Hepatocyte (in vitro differentiated cells): ENCODE data around the gene TRIP12. TPM values are rescaled to one million over a fixed set of nuclear protein-coding genes. Genes with fewer than 3 reads are reported as not detected.
A peak's percentile ranks its signal among the peaks of the same experiment; 100 is the strongest.
"Not testable (repeated sequence)": the region's sequence is repeated elsewhere in the genome, so short reads cannot be mapped to it uniquely, and the experiment has no call there.

Experiments
- DNase-seq: peaks from one replicate; pipeline ENCODE4 v3.0.0-alpha.2; 2016; ENCODE audit warnings: low spot score
- H2AFZ ChIP-seq: fragments of 200-600 bp; sonication (generic); 2 replicates; pipeline ENCODE4 v1.6.0; 2016; ENCODE audit warnings: antibody characterized with exemption, mild to moderate bottlenecking
- H3K27ac ChIP-seq: fragments of 200-600 bp; sonication (generic); 2 replicates; pipeline ENCODE4 v1.5.1; 2016; ENCODE audit warnings: mild to moderate bottlenecking
- H3K27me3 ChIP-seq: fragments of 200-600 bp; sonication (generic); 2 replicates; pipeline ENCODE4 v1.6.1; 2016
- H3K36me3 ChIP-seq: fragments of 200-600 bp; sonication (generic); replicated peaks from 2 replicates; pipeline ENCODE4 v1.5.1; 2016; ENCODE audit warnings: low read depth; ENCODE audit not compliant: insufficient read depth
- H3K4me1 ChIP-seq: fragments of 200-600 bp; sonication (generic); 2 replicates; pipeline ENCODE4 v1.5.1; 2016; ENCODE audit warnings: mild to moderate bottlenecking, moderate library complexity; ENCODE audit not compliant: insufficient read depth
- H3K4me2 ChIP-seq: fragments of 200-600 bp; sonication (generic); 2 replicates; pipeline ENCODE4 v1.6.0; 2016
- H3K4me3 ChIP-seq: fragments of 200-600 bp; sonication (generic); 2 replicates; pipeline ENCODE4 v1.5.1; 2016; ENCODE audit warnings: mild to moderate bottlenecking
- H3K79me2 ChIP-seq: fragments of 200-600 bp; sonication (generic); 2 replicates; pipeline ENCODE4 v1.6.0; 2017; ENCODE audit warnings: mild to moderate bottlenecking
- H3K9me2 ChIP-seq: fragments of 200-600 bp; sonication (generic); replicated peaks from 2 replicates; pipeline ENCODE4 v1.6.0; 2017; ENCODE audit warnings: mild to moderate bottlenecking; ENCODE audit not compliant: insufficient read depth
- H3K9me3 ChIP-seq: fragments of 200-600 bp; sonication (generic); 2 replicates; pipeline ENCODE4 v1.5.1; 2016; ENCODE audit warnings: low read depth, mild to moderate bottlenecking
- H4K20me1 ChIP-seq: fragments of 200-600 bp; sonication (generic); 2 replicates; pipeline ENCODE4 v1.6.0; 2016; ENCODE audit warnings: mild to moderate bottlenecking; ENCODE audit not compliant: insufficient read depth, poor library complexity, severe bottlenecking
- EZH2 ChIP-seq: fragments of 200-600 bp; sonication (generic); IDR thresholded peaks from 2 replicates; pipeline ENCODE4 v1.6.1; 2016; ENCODE audit warnings: antibody characterized with exemption, mild to moderate bottlenecking, borderline replicate concordance
- EZH2phosphoT487 ChIP-seq: fragments of 200-600 bp; sonication (generic); IDR thresholded peaks from one replicate; pipeline ENCODE4 v1.6.1; 2018; ENCODE audit warnings: antibody characterized with exemption, mild to moderate bottlenecking, low read depth, moderate library complexity; ENCODE audit not compliant: unreplicated experiment, severe bottlenecking
- WGBS: methylation state at CpG from one replicate; pipeline ENCODE4 v1.1.6; 2016; ENCODE audit warnings: low lambda C conversion rate; ENCODE audit errors: missing lambda C conversion rate; 5-methylcytosine and 5-hydroxymethylcytosine counted together
- polyA plus RNA-seq: library from polyadenylated mRNA; unstranded; fragments of >200 nt; fragmentation: Nextera tagmentation; extraction: Ambion mirVana; gene quantifications from 2 replicates; pipeline ENCODE4 v1.2.1, GENCODE V29; 2016
- total RNA-seq: library from RNA; depleted of rRNA; stranded (reverse); fragments of >200 nt; gene quantifications from 2 replicates; pipeline ENCODE4 v1.2.3, GENCODE V29; 2014
- TF ChIP-seq, protein P1 (sequence below): fragments of 200-600 bp; sonication (generic); IDR thresholded peaks from 2 replicates; pipeline ENCODE4 v1.5.1; 2016; ENCODE audit warnings: antibody characterized with exemption, mild to moderate bottlenecking; ENCODE audit not compliant: poor library complexity

The TRIP12 gene
- total and polyA plus RNA-seq, 2 experiments from 2014 or later: 40.7 to 136 TPM

DNA sequence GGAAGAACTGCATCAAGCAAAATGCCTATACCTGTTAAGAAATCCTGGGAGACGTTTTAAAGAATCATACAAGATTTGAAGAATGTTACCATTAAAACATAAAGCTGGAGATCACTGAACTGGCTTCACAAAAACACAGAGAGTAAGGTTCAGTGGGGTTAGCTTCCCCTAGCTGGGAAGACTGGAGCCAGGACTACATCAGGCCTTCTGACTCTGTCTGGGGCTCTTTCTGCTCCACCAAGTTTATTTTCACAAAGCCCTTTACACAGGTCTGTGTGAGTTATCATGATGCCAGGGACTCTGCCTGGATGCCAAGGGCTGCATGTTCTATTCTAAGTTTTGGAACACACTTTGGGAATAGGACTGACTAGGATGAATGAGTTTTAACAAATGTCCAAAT is 160.1 kb downstream of the TRIP12 start:
- 95% methylated on average over 1 of the region's 1 CpG for WGBS
- H3K4me1 ChIP-seq: no peaks in the 10 kb centered on the region
- no peak overlapping the region for H3K4me3 ChIP-seq
- peaks cover 4% of the 10 kb centered on the region for H3K36me3 ChIP-seq
- no peak for DNase-seq
- TF ChIP-seq, protein P1, sequence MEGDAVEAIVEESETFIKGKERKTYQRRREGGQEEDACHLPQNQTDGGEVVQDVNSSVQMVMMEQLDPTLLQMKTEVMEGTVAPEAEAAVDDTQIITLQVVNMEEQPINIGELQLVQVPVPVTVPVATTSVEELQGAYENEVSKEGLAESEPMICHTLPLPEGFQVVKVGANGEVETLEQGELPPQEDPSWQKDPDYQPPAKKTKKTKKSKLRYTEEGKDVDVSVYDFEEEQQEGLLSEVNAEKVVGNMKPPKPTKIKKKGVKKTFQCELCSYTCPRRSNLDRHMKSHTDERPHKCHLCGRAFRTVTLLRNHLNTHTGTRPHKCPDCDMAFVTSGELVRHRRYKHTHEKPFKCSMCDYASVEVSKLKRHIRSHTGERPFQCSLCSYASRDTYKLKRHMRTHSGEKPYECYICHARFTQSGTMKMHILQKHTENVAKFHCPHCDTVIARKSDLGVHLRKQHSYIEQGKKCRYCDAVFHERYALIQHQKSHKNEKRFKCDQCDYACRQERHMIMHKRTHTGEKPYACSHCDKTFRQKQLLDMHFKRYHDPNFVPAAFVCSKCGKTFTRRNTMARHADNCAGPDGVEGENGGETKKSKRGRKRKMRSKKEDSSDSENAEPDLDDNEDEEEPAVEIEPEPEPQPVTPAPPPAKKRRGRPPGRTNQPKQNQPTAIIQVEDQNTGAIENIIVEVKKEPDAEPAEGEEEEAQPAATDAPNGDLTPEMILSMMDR: no peak
- TF ChIP-seq EZH2phosphoT487 (no peak), EZH2 (no peak)
- H3K4me2 ChIP-seq: no peak overlapping the region
- no peaks in the 10 kb centered on the region for H3K79me2 ChIP-seq
- H4K20me1 ChIP-seq: no peaks in the 10 kb centered on the region
- no peaks in the 10 kb centered on the region for H3K27me3 ChIP-seq
- no peak overlapping the region for H3K27ac ChIP-seq
- H2AFZ ChIP-seq: no peak overlapping the region
- H3K9me3 ChIP-seq: no peaks in the 10 kb centered on the region
- no peaks in the 10 kb centered on the region for H3K9me2 ChIP-seq

DNA sequence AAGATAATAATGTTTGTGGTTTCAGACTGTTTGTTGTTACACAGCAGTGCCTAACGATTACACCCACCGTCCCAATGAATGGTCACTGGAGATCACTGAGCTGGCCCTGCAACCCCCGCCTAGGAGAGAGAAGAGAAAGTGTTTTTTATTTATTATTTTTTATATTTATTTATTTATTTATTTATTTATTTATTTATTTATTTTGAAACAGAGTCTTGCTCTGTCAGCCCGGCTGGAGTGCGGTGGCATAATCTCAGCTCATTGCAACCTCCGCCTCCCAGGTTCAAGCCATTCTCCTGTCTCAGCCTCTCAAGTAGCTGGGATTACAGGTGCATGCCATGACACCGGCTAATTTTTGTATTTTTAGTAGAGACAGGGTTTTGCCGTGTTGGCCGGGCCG is 164.3 kb downstream of the TRIP12 start:
- not testable (repeated sequence) for H3K4me3 ChIP-seq, H3K36me3 ChIP-seq
- WGBS: 96% methylated on average over 10 of the region's 10 CpGs

DNA sequence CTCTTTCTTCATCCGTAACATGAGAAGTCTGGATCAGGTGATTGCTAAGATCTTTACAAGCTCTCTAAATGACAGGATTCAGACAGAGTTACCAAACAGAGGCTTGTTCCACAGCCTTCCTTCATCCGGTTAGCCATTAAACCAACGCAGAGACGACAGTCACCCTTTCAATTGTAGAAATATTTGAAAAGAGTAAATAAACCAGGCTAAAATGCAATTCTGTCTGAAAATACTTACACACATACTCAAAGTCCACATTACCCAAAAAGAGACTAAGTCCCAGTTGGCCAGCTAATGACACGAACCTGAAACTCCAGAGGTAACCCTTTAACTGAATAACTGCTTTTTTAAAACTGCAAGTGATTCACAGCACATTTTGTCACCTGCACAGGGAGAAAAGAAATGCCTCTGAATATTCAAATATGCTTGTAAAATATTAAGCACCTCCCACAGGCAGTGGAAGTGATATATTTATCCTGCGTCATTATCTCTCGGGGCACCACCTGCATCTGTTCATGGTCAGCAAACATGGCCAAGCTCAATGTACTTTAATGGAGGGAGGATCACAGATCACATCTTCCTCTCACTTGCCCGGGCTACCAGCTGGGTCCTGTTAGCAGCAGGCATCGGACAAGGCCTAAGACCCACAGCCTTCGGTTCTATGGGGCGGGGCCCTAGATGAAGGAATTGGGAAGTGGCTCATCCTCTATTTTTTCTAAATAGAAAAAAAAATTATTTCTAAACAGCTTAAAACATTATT is 168.7 kb downstream of the TRIP12 start:
- Histone ChIP-seq H4K20me1 (no peaks in the 10 kb centered on the region), H2AFZ (no peak overlapping the region), H3K36me3 (no peaks in the 10 kb centered on the region), H3K4me1 (peaks cover 5% of the 10 kb centered on the region), H3K4me2 (peak overlapping the region; percentile 48), H3K9me3 (no peaks in the 10 kb centered on the region), H3K4me3 (no peak overlapping the region), H3K9me2 (no peaks in the 10 kb centered on the region), H3K27ac (peak overlapping the region; percentile 66), H3K27me3 (no peaks in the 10 kb centered on the region), H3K79me2 (no peaks in the 10 kb centered on the region)
- TF ChIP-seq EZH2phosphoT487 (no peak), EZH2 (no peak)
- TF ChIP-seq, protein P1: no peak
- WGBS: 62% methylated on average over 11 of the region's 11 CpGs
- DNase-seq: peak; percentile 26

More for the DNA sequence above, 164.3 kb downstream of the TRIP12 start:
- not testable (repeated sequence) for H2AFZ ChIP-seq, H4K20me1 ChIP-seq, DNase-seq, H3K4me1 ChIP-seq, H3K27ac ChIP-seq, H3K27me3 ChIP-seq, H3K9me2 ChIP-seq, H3K9me3 ChIP-seq, H3K79me2 ChIP-seq, H3K4me2 ChIP-seq

DNA sequence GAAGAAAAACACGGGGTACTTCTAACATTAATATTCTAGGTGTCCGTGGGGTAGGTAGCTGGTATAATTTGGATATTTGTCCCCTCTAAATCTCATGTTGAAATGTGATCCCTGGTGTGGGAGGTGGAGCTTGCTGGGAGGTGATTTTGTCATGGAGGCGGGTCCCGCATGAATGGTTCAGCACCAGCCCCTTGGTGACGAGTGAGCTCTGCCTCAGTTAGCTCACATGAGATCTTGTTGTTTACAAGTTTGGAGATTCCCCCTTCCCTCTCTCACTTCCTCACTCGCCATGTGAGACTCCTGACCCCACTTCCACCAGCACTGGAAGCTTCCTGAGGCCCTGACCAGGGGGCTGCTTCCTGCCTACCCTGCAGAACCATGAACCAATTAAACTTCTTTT is 172.0 kb downstream of the TRIP12 start:
- Histone ChIP-seq H3K4me1 (peaks cover 5% of the 10 kb centered on the region), H2AFZ (no peak overlapping the region), H3K36me3 (no peaks in the 10 kb centered on the region), H3K4me2 (no peak overlapping the region), H3K27me3 (no peaks in the 10 kb centered on the region), H3K9me3 (no peaks in the 10 kb centered on the region), H3K4me3 (no peak overlapping the region), H3K79me2 (no peaks in the 10 kb centered on the region), H3K9me2 (no peaks in the 10 kb centered on the region), H3K27ac (no peak overlapping the region), H4K20me1 (no peaks in the 10 kb centered on the region)
- no peak for DNase-seq
- TF ChIP-seq, protein P1: no peak
- TF ChIP-seq EZH2 (no peak), EZH2phosphoT487 (no peak)
- WGBS: 95% methylated on average over 6 of the region's 6 CpGs
